Left ventricle myocardium inferior (tissue), 1 donor: ENCODE measurements around the gene OR52W1. TPM values are rescaled to one million over a fixed set of nuclear protein-coding genes. Genes with fewer than 3 reads are reported as not detected.
A peak's percentile ranks its signal among the peaks of the same experiment; 100 is the strongest.

ENCODE experiments used
- DNase-seq: peaks from one replicate; pipeline ENCODE4 v3.0.0-alpha.2; 2020
- H3K27ac ChIP-seq: fragments of 200-600 bp; replicated peaks from 2 replicates; pipeline ENCODE4 v1.8.0; 2021
- H3K27me3 ChIP-seq: fragments of 200-600 bp; 2 replicates; pipeline ENCODE4 v1.8.0; 2021; ENCODE audit warnings: low read depth
- H3K36me3 ChIP-seq: fragments of 200-600 bp; 2 replicates; pipeline ENCODE4 v1.8.0; 2021
- H3K4me1 ChIP-seq: fragments of 200-600 bp; 2 replicates; pipeline ENCODE4 v1.8.0; 2021
- H3K4me3 ChIP-seq: fragments of 200-600 bp; 2 replicates; pipeline ENCODE4 v1.8.0; 2021; ENCODE audit warnings: mild to moderate bottlenecking, moderate library complexity
- H3K9me3 ChIP-seq: fragments of 200-600 bp; replicated peaks from 2 replicates; pipeline ENCODE4 v1.8.0; 2021
- CTCF ChIP-seq: fragments of 200-600 bp; IDR thresholded peaks from 2 replicates; pipeline ENCODE4 v1.8.0; 2021; ENCODE audit warnings: antibody characterized with exemption, mild to moderate bottlenecking, borderline replicate concordance
- intact Hi-C: fragments of 100-400 bp; cut with micrococcal nuclease; formaldehyde crosslinking; loops from one replicate; pipeline ENCODE4 v1.11.0; 2022
- total RNA-seq: library from RNA; stranded (reverse); fragmentation: NEBNext Ultra II Directional; extraction: Animal tissue kit (Norgen Biotek cat#: 25700); gene quantifications from one replicate; pipeline ENCODE4 v1.2.1, GENCODE V29; 2021
- donor health status: DM: no; HTN: yes; CAD: no; lungs with severe emphysema.

OR52W1 gene
- total RNA-seq, 1 donor from 2014 or later, result not detected

GRCh38 chr11:6200975-6201374, 2.0 kb downstream of the OR52W1 start:
- no peaks in the 10 kb centered on the region for H3K4me1 ChIP-seq
- peak; percentile 47 for DNase-seq
- no peaks in the 10 kb centered on the region for H3K9me3 ChIP-seq
- H3K4me3 ChIP-seq, result no peak overlapping the region
- no peaks in the 10 kb centered on the region for H3K27me3 ChIP-seq
- no peak overlapping the region for H3K27ac ChIP-seq
- peaks cover 18% of the 10 kb centered on the region for H3K36me3 ChIP-seq
- TF ChIP-seq CTCF, result no peak
- intact Hi-C loops, result no loop called here

- Histone ChIP-seq H3K36me3 (peaks cover 23% of the 10 kb centered on the region), H3K4me3 (no peak overlapping the region), H3K9me3 (no peaks in the 10 kb centered on the region), H3K4me1 (no peaks in the 10 kb centered on the region), H3K27ac (no peak overlapping the region), H3K27me3 (no peaks in the 10 kb centered on the region)
- DNase-seq, result no peak
- TF ChIP-seq CTCF, result no peak
- intact Hi-C loops, result no loop called here
These were observed 2.5 kb downstream of the OR52W1 start for GRCh38 chr11:6201481-6201880.

- H3K27me3 ChIP-seq, result no peaks in the 10 kb centered on the region
- no peak for TF ChIP-seq CTCF
- no peaks in the 10 kb centered on the region for H3K9me3 ChIP-seq
- H3K4me1 ChIP-seq, result peaks cover 3% of the 10 kb centered on the region
- intact Hi-C loops, result no loop called here
- H3K27ac ChIP-seq, result no peak overlapping the region
- no peak overlapping the region for H3K4me3 ChIP-seq
- DNase-seq, result no peak
- peaks cover 24% of the 10 kb centered on the region for H3K36me3 ChIP-seq
These were observed 3.0 kb downstream of the OR52W1 start for GRCh38 chr11:6202041-6202440.

- H3K36me3 ChIP-seq, result peaks cover 28% of the 10 kb centered on the region
- DNase-seq, result no peak
- no peak overlapping the region for H3K27ac ChIP-seq
- no peaks in the 10 kb centered on the region for H3K27me3 ChIP-seq
- H3K9me3 ChIP-seq, result no peaks in the 10 kb centered on the region
- TF ChIP-seq CTCF, result no peak
- peaks cover 7% of the 10 kb centered on the region for H3K4me1 ChIP-seq
- intact Hi-C loops, result no loop called here
- no peak overlapping the region for H3K4me3 ChIP-seq
These were observed 4.3 kb downstream of the OR52W1 start for GRCh38 chr11:6203327-6203726.

GRCh38 chr11:6204706-6205105, 5.7 kb downstream of the OR52W1 start:
- H3K36me3 ChIP-seq, result peaks cover 33% of the 10 kb centered on the region

More at GRCh38 chr11:6204706-6205105, 5.7 kb downstream of the OR52W1 start:
- Histone ChIP-seq H3K4me1 (peaks cover 7% of the 10 kb centered on the region), H3K27me3 (no peaks in the 10 kb centered on the region), H3K4me3 (no peak overlapping the region), H3K27ac (no peak overlapping the region), H3K9me3 (no peaks in the 10 kb centered on the region)
- no peak for DNase-seq
- intact Hi-C loops, result no loop called here
- TF ChIP-seq CTCF, result no peak
